Measurements from ENCODE around the gene AMBP. TPM values are rescaled to one million over a fixed set of nuclear protein-coding genes. Genes with fewer than 3 reads are reported as not detected.

The AMBP gene
- total RNA-seq, 4 donors from 2014 or later: not detected

DNA sequence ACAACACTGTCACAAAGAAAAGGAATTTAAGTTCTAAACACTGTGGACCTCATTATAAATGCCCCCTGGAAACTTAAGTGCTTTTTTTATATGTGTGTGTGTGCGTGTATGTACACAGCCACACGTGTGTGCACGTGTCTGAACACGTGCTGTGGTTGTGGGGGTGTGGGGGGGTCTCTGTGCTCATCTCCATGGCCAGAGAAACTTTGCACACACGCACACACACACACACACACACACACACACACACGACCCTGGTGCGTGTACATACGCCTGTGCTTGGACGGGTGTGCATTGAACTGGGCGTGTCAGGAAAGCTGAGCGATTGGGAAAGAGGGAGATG lies 27.9 kb downstream of the AMBP start:
- intact Hi-C loops (cut with DNase I): no loop called here
- H3K4me1 ChIP-seq: no peaks in the 10 kb centered on the region
- no peak for TF ChIP-seq POLR2A (IDR thresholded peaks at IDR 0.05; ENCODE audit: low read depth)
- no peaks in the 10 kb centered on the region for H3K9me3 ChIP-seq
- 91% methylated on average over 11 of the region's 11 CpGs for WGBS
- H3K27me3 ChIP-seq: no peaks in the 10 kb centered on the region
- DNase-seq (ENCODE audit: extremely low spot score): no peak
- no peak overlapping the region for H3K4me3 ChIP-seq
- H3K36me3 ChIP-seq: peaks cover 5 to 44% (median 16%) of the 10 kb centered on the region in 4 donors
- no peak overlapping the region for H3K27ac ChIP-seq (replicated peaks in 1 of 4)

DNA sequence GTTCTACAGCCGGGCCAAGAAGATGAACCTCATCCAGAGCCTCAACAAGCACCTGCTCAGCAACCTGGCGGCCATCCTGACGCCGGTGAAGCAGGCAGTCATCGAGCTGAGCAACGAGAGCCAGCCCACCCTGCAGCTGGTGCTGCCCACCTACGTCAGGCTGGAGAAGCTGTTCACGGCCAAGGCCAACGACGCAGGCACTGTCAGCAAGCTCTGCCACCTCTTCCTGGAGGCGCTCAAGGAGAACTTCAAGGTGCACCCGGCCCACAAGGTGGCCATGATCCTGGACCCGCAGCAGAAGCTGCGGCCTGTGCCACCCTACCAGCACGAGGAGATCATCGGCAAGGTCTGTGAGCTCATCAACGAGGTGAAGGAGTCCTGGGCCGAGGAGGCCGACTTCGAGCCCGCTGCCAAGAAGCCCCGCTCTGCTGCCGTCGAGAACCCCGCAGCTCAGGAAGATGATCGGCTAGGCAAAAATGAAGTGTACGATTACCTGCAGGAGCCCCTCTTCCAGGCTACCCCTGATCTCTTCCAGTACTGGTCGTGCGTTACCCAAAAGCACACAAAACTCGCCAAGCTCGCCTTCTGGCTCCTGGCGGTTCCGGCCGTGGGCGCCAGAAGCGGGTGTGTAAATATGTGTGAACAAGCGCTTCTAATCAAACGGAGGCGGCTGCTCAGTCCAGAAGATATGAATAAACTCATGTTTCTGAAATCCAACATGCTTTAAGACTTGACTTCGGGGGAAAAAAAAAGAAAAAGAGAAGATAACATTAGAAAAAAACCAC lies 28.5 kb downstream of the AMBP start:
- WGBS: 96% methylated on average over 23 of the region's 40 CpGs
- TF ChIP-seq POLR2A (IDR thresholded peaks at IDR 0.05; ENCODE audit: low read depth) (no peak), POLR2AphosphoS5 (IDR thresholded peaks at IDR 0.05) (no peak), EP300 (IDR thresholded peaks at IDR 0.05) (no peak)
- TF ChIP-seq, protein P1, sequence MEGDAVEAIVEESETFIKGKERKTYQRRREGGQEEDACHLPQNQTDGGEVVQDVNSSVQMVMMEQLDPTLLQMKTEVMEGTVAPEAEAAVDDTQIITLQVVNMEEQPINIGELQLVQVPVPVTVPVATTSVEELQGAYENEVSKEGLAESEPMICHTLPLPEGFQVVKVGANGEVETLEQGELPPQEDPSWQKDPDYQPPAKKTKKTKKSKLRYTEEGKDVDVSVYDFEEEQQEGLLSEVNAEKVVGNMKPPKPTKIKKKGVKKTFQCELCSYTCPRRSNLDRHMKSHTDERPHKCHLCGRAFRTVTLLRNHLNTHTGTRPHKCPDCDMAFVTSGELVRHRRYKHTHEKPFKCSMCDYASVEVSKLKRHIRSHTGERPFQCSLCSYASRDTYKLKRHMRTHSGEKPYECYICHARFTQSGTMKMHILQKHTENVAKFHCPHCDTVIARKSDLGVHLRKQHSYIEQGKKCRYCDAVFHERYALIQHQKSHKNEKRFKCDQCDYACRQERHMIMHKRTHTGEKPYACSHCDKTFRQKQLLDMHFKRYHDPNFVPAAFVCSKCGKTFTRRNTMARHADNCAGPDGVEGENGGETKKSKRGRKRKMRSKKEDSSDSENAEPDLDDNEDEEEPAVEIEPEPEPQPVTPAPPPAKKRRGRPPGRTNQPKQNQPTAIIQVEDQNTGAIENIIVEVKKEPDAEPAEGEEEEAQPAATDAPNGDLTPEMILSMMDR (IDR thresholded peaks at IDR 0.05): no peak
- DNase-seq (ENCODE audit: extremely low spot score): no peak
- peaks cover 5 to 44% (median 16%) of the 10 kb centered on the region in 4 donors for H3K36me3 ChIP-seq
- intact Hi-C loops (cut with DNase I): no loop called here
- H3K27me3 ChIP-seq: no peaks in the 10 kb centered on the region
- H3K4me1 ChIP-seq: no peaks in the 10 kb centered on the region
- H3K27ac ChIP-seq (replicated peaks in 1 of 4): no peak overlapping the region
- no peak overlapping the region for H3K4me3 ChIP-seq
- H3K9me3 ChIP-seq: peaks cover 0 to 4% (median 0%) of the 10 kb centered on the region in 4 donors

DNA sequence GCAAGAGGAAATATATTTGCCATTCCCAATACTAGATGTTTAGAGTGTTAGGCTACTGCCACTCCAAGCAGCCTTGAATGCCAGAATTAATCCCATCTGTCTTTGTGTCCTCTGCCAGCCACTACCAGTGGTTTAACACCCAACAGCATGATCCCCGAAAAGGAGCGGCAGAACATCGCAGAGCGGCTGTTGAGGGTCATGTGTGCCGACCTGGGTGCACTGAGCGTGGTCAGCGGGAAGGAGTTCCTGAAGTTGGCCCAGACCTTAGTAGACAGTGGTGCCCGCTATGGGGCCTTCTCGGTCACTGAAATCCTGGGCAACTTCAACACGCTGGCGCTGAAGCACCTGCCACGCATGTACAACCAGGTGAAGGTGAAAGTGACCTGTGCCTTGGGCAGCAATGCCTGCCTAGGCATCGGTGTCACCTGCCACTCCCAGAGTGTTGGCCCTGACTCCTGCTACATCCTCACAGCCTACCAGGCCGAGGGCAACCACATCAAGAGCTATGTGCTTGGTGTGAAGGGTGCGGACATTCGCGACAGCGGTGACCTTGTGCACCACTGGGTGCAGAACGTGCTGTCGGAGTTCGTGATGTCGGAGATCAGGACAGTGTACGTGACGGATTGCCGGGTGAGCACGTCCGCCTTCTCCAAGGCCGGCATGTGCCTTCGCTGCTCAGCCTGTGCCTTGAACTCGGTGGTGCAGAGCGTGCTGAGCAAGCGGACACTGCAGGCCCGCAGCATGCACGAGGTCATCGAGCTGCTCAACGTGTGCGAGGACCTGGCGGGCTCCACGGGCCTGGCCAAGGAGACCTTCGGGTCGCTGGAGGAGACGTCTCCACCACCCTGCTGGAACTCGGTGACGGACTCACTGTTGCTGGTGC lies 29.3 kb downstream of the AMBP start:
- Histone ChIP-seq H3K36me3 (peaks cover 5 to 44% (median 16%) of the 10 kb centered on the region in 4 donors), H3K4me1 (no peaks in the 10 kb centered on the region), H3K9me3 (peaks cover 0 to 6% (median under 1%) of the 10 kb centered on the region in 4 donors), H3K4me3 (no peak overlapping the region), H3K27me3 (no peaks in the 10 kb centered on the region), H3K27ac (replicated peaks in 1 of 4) (no peak overlapping the region)
- DNase-seq (ENCODE audit: extremely low spot score): no peak
- WGBS: 99% methylated on average over 13 of the region's 44 CpGs
- intact Hi-C loops (cut with DNase I): no loop called here
- TF ChIP-seq POLR2AphosphoS5 (IDR thresholded peaks at IDR 0.05) (no peak), EP300 (IDR thresholded peaks at IDR 0.05) (no peak), POLR2A (IDR thresholded peaks at IDR 0.05; ENCODE audit: low read depth) (no peak)
- TF ChIP-seq, protein P1 (IDR thresholded peaks at IDR 0.05): no peak

DNA sequence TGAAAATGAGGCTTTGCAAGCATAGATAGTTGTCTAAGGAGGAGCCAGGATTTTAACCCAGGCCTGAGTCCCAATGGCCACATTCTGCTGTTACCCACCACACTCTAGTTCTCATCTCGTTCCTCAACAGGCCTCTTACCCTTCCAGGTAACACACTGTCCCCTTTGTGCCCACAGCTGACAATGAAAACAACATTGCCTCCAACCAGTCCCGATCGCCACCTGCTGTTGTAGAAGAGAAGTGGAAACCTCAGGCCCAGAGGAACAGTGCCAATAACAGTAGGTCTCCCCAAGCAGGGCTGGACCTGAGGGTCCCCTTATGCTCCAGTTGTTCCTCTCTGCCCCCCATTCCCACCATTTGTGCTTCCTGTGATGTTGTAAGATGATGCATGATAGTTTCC lies 30.4 kb downstream of the AMBP start:
- no peaks in the 10 kb centered on the region for H3K4me1 ChIP-seq
- peaks cover 0 to 10% (median 3%) of the 10 kb centered on the region in 4 donors for H3K9me3 ChIP-seq
- TF ChIP-seq EP300 (IDR thresholded peaks at IDR 0.05) (no peak), POLR2AphosphoS5 (IDR thresholded peaks at IDR 0.05) (no peak), POLR2A (IDR thresholded peaks at IDR 0.05; ENCODE audit: low read depth) (no peak)
- TF ChIP-seq, protein P1 (IDR thresholded peaks at IDR 0.05): no peak
- no peaks in the 10 kb centered on the region for H3K27me3 ChIP-seq
- no peak overlapping the region for H3K27ac ChIP-seq (replicated peaks in 1 of 4)
- no peak for DNase-seq (ENCODE audit: extremely low spot score)
- intact Hi-C loops (cut with DNase I): no loop called here
- peaks cover 5 to 46% (median 16%) of the 10 kb centered on the region in 4 donors for H3K36me3 ChIP-seq
- WGBS: 89% methylated on average over 3 of the region's 3 CpGs
- no peak overlapping the region for H3K4me3 ChIP-seq

DNA sequence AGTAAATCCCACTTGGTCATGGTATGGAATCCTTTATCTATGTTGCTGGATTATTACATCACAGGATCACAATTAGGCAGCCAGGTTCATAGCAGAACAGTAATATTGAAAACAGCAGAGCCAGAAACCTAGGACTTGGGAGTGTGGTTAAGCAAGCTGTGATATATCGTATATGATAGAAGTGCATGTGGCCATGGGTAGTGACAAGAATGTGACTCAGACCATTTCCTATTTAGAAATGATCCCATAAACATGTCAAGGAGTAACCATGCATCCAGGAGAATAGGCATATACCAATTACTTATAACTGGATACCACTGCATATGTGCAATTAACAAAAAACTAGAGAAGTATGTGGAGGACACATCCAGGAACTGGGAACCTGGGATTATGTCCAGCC lies 31.2 kb downstream of the AMBP start:
- H3K27me3 ChIP-seq: no peaks in the 10 kb centered on the region
- H3K4me3 ChIP-seq: no peak overlapping the region
- no peaks in the 10 kb centered on the region for H3K4me1 ChIP-seq
- DNase-seq (ENCODE audit: extremely low spot score): no peak
- H3K9me3 ChIP-seq: peaks cover 0 to 10% (median 3%) of the 10 kb centered on the region in 4 donors
- TF ChIP-seq, protein P1 (IDR thresholded peaks at IDR 0.05): no peak
- TF ChIP-seq EP300 (IDR thresholded peaks at IDR 0.05): no peak
- TF ChIP-seq POLR2A (IDR thresholded peaks at IDR 0.05; ENCODE audit: low read depth): no peak
- TF ChIP-seq POLR2AphosphoS5 (IDR thresholded peaks at IDR 0.05): no peak
- intact Hi-C loops (cut with DNase I): no loop called here
- no peak overlapping the region for H3K27ac ChIP-seq (replicated peaks in 1 of 4)
- peaks cover 5 to 45% (median 16%) of the 10 kb centered on the region in 4 donors for H3K36me3 ChIP-seq
- WGBS: 100% methylated on average over 1 of the region's 1 CpG

Data from esophagus muscularis mucosa (tissue), 4 donors.